Upper lobe of left lung (tissue), 4 donors: Measurements from ENCODE around the gene EDA.

ENCODE experiments used
- CTCF ChIP-seq, 6 experiments: fragments of 450-650 bp in 4 of 6; fragments of 200-600 bp in 2 of 6; sonication (generic) in 2 of 6; IDR thresholded peaks; one replicate each; pipeline ENCODE4 v1.5.1; 2016 to 2019; ENCODE audit warnings: antibody characterized with exemption in 6 of 6
- POLR2A ChIP-seq, 4 donors: fragments of 450-650 bp; IDR thresholded peaks; one replicate each; pipeline ENCODE4 v1.5.1; 2016 to 2017; ENCODE audit warnings: antibody characterized with exemption in 4 of 4, mild to moderate bottlenecking in 2 of 4

DNA sequence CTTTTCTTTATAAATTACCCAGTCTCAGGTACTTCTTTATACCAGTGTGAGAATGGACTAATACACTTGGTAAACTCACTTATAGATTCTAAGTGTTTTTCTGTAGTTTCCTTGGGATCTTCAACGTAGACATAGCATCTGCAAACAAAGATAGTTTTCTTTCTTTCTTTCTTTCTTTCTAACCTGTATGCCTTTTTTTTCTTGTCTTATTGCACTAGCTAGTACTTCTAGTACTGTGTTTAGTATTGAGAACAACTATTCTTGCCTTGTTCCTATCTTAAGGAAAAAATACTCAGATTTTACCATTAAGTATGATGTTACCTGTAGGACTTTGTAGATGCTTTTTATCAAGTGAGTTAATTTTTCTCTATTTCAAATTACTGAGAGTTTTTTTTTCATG is 102.2 kb downstream of the EDA start:
- TF ChIP-seq CTCF (IDR thresholded peaks at IDR 0.05): no peak
- TF ChIP-seq POLR2A (IDR thresholded peaks at IDR 0.05): no peak
